Measurements from ENCODE around the gene BCL2L11.

The BCL2L11 gene

DNA sequence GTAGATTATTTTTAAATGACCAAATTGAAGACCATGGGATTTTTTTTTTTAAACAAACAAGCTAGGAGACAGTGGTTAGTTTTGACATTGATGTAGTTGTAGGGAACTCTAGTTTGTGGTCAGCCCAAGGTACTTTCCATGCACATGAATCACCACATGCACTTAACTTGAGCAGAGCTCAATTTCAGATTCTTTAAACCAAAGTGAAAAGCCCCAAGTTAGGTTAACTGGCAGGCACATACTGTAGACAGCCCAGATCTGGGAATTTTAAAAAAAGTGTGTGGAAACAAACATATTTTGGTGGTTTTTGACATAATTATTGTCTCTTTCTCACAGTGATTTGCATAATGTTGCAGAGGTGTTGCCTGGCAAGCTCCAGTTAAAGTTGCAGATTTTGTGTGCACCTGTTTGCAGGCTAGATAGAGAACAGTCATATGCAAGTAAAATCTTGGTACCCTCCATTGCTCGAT lies 88.4 kb downstream of the BCL2L11 start:
- Histone ChIP-seq H3K4me3 (ENCODE audit: low read depth, low read length) (no peak overlapping the region), H3K9me3 (no peaks in the 10 kb centered on the region), H3K4me1 (no peaks in the 10 kb centered on the region), H3K36me3 (no peaks in the 10 kb centered on the region), H3K27me3 (no peaks in the 10 kb centered on the region)
- TF ChIP-seq, protein P1, sequence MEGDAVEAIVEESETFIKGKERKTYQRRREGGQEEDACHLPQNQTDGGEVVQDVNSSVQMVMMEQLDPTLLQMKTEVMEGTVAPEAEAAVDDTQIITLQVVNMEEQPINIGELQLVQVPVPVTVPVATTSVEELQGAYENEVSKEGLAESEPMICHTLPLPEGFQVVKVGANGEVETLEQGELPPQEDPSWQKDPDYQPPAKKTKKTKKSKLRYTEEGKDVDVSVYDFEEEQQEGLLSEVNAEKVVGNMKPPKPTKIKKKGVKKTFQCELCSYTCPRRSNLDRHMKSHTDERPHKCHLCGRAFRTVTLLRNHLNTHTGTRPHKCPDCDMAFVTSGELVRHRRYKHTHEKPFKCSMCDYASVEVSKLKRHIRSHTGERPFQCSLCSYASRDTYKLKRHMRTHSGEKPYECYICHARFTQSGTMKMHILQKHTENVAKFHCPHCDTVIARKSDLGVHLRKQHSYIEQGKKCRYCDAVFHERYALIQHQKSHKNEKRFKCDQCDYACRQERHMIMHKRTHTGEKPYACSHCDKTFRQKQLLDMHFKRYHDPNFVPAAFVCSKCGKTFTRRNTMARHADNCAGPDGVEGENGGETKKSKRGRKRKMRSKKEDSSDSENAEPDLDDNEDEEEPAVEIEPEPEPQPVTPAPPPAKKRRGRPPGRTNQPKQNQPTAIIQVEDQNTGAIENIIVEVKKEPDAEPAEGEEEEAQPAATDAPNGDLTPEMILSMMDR (IDR thresholded peaks at IDR 0.05; ENCODE audit: low read depth, low read length): no peak
- DNase-seq: no peak

DNA sequence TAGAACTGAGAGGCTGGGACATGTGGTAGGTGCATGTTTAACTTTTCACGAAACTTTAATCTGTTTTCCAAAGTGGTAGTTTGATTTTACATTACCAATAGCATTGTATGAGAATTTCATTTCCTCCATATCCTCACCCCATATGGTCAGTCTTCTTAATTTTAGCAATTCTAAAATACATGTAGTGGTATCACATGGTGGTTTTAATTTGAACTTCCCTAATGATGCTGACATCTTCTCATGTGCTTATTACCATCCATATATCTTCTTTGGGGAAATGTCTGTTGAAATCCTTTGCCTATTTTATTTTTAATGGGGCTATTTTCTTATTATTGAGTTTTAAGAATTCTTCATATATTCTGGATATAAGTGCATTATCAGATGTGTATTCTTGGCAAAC lies 89.3 kb downstream of the BCL2L11 start:
- Histone ChIP-seq H3K9me3 (no peaks in the 10 kb centered on the region), H3K4me3 (ENCODE audit: low read depth, low read length) (no peak overlapping the region), H3K4me1 (no peaks in the 10 kb centered on the region), H3K36me3 (no peaks in the 10 kb centered on the region), H3K27me3 (no peaks in the 10 kb centered on the region)
- DNase-seq: no peak
- TF ChIP-seq, protein P1 (IDR thresholded peaks at IDR 0.05; ENCODE audit: low read depth, low read length): no peak

- Histone ChIP-seq H3K4me1 (no peaks in the 10 kb centered on the region), H3K9me3 (no peaks in the 10 kb centered on the region), H3K27me3 (no peaks in the 10 kb centered on the region), H3K36me3 (no peaks in the 10 kb centered on the region), H3K4me3 (ENCODE audit: low read depth, low read length) (no peak overlapping the region)
- DNase-seq: no peak
- TF ChIP-seq, protein P1 (IDR thresholded peaks at IDR 0.05; ENCODE audit: low read depth, low read length): no peak
These were observed 93.2 kb downstream of the BCL2L11 start for GRCh38 chr2:111213877-111214276.

DNA sequence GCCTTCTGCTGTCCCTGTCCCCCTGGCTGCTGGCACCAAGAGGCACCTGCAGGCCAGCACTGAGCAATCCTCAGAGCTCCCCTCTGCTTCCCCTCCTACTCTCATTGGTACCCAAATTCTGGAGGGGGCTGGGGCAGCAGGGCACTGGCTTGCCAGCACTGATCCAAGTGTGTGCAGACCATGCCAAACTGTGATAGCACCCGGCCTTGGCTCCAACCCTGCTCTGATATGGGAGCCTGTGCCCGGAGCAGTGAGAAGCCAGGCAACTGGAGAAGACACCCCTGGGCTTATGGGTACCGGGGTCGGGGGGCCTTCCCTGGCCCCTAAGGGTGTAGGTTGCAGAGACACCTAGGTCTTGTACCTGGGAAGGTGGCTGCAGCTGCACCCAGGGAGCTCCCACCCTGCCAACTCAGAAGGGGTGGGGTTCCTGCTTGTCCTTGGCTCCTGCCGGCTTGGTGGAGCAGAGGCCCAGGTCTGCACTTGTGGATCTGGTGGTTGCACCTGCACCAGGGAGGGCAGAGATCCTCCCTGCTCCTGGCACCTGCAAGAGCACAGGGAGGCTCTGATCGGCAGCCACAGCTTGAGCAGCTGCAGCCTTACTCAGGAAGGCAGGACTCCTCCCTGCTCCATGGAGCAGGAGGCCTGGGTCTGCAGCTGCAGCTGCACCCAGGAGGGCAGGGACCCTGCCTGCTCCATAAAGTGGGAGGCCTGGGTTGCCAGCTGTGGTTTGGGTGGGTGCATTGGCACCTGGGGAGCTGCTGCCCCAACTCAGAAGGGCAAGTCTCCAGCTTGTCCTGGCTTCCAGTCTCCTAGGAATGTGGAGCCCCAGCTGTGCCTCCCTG lies 96.3 kb downstream of the BCL2L11 start:
- Histone ChIP-seq H3K4me1 (no peaks in the 10 kb centered on the region), H3K9me3 (no peaks in the 10 kb centered on the region), H3K4me3 (ENCODE audit: low read depth, low read length) (no peak overlapping the region), H3K36me3 (no peaks in the 10 kb centered on the region), H3K27me3 (no peaks in the 10 kb centered on the region)
- TF ChIP-seq, protein P1 (IDR thresholded peaks at IDR 0.05; ENCODE audit: low read depth, low read length): no peak
- DNase-seq: no peak
